Adrenal gland (tissue), 5 donors: ENCODE measurements around the gene SPRR4.

Source experiments
- POLR2A ChIP-seq, 2 donors: fragments of 450-650 bp; IDR thresholded peaks; one replicate each; pipeline ENCODE4 v1.6.1; 2017; ENCODE audit warnings: antibody characterized with exemption in 2 of 2, mild to moderate bottlenecking in 2 of 2, moderate library complexity in 1 of 2
- TF ChIP-seq, protein P1 (sequence below), 6 experiments: fragments of 450-650 bp in 4 of 6; fragments of 200-600 bp in 2 of 6; sonication (generic) in 1 of 6; IDR thresholded peaks; 1 replicate in 5 of 6; 2 replicates in 1 of 6; pipeline versions ENCODE4 v1.5.1 to v1.8.0; 2016 to 2021; ENCODE audit warnings: antibody characterized with exemption in 6 of 6, mild to moderate bottlenecking in 2 of 6, moderate library complexity in 1 of 6
- donor health status: DM: no; HTN: no; CAD: no.

DNA sequence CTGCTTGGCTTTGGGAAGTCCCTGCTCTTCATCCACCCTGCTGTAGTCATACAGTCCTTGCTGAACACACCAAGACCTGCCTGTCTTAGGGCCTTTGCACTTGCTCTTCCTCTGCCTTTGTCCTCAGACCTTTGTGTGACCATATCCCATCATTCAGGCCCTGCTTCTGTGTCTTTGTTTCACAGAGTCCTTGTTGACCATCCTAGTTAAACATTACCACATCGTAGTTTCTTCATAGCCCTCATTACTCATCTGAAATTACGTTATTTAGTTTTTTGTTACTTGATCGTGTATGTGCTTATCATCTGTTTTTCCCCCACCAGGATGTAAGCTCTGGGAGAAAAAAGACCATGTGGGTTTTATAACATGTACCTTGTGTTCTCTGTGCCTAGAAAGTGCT is 41.8 kb upstream of the SPRR4 start:
- no peak for TF ChIP-seq POLR2A (IDR thresholded peaks at IDR 0.05)
- TF ChIP-seq, protein P1, sequence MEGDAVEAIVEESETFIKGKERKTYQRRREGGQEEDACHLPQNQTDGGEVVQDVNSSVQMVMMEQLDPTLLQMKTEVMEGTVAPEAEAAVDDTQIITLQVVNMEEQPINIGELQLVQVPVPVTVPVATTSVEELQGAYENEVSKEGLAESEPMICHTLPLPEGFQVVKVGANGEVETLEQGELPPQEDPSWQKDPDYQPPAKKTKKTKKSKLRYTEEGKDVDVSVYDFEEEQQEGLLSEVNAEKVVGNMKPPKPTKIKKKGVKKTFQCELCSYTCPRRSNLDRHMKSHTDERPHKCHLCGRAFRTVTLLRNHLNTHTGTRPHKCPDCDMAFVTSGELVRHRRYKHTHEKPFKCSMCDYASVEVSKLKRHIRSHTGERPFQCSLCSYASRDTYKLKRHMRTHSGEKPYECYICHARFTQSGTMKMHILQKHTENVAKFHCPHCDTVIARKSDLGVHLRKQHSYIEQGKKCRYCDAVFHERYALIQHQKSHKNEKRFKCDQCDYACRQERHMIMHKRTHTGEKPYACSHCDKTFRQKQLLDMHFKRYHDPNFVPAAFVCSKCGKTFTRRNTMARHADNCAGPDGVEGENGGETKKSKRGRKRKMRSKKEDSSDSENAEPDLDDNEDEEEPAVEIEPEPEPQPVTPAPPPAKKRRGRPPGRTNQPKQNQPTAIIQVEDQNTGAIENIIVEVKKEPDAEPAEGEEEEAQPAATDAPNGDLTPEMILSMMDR (IDR thresholded peaks at IDR 0.05) = no peak
